ENCODE measurements around the gene RFLNA.

RFLNA gene, protein sequence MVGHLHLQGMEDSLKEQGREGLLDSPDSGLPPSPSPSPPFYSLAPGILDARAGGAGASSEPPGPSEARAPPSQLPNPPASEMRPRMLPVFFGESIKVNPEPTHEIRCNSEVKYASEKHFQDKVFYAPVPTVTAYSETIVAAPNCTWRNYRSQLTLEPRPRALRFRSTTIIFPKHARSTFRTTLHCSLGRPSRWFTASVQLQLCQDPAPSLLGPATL

GRCh38 chr12:124294780-124295341, at the start of gene RFLNA:
RFLNA (plus strand) TSS chr12:124295093; CDS start chr12:124295430, 337 bp downstream.
- FAIRE-seq = no peak

GRCh38 chr12:124247331-124247730, 47.6 kb upstream of the RFLNA start:
- no peak for FAIRE-seq

DNA sequence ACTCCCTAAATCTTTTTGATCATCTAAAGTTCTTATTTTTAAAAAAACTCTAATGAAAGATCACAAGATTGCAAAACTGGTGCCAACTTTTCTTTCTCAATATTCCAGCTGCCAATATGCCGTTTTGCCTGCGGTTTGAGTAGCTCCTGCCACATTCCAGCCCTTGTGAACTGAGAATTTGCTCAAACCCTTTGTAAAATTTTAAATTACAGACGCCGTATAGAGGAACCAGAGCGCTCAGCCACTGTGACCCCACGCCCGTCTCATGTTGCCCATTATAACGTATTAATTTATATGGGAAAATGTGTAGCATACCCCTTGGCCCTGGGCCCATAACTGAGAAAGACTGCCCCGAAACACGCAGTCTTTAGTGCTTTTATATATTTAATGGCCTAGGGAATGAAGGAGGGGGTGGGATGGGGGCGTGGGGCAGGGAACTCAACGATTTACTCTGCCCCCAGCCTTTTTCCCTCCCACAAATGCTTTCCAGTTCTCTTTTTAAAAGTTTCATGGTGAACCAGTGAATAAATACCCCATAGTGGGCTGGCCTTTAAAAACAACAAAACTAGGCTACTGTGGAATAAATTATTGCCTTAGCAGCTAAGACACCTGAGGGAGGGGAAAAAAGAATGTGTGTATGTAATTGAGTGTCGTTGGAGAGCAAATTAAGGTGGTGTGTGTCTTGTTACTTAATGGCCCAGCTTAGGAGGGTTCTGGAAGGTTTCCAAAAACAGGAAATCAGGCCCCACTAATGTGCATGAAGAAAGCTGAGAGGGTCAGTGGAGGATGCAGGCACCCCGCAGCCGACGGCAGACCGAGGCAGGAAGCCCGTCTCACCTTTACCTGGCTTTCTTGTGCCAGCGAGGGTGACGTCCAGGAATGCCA, 45.7 kb upstream of the RFLNA start:
- FAIRE-seq = no peak

DNA sequence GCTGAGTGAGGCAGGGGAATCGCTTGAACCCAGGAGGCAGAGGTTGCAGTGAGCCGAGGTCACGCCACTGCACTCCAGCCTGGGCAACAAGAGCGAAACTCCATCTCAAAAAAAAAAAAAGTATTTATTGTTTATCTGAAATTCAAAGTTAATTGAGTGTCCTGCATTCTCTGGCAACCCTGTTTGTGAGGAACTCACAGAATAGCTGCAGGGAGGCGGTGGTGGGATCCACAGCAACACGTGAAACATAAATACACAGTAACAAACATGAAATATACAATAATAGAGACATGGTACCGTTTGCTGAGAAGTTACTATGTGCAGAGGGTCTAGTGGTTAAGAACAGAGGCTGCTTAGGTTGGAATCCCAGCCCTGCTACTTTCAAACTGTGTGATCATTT, 43.7 kb upstream of the RFLNA start:
- FAIRE-seq = no peak

- FAIRE-seq = no peak
Measured at GRCh38 chr12:124252964-124253363, 41.9 kb upstream of the RFLNA start.

- FAIRE-seq = no peak
Measured at GRCh38 chr12:124254126-124254525, 40.8 kb upstream of the RFLNA start.

DNA sequence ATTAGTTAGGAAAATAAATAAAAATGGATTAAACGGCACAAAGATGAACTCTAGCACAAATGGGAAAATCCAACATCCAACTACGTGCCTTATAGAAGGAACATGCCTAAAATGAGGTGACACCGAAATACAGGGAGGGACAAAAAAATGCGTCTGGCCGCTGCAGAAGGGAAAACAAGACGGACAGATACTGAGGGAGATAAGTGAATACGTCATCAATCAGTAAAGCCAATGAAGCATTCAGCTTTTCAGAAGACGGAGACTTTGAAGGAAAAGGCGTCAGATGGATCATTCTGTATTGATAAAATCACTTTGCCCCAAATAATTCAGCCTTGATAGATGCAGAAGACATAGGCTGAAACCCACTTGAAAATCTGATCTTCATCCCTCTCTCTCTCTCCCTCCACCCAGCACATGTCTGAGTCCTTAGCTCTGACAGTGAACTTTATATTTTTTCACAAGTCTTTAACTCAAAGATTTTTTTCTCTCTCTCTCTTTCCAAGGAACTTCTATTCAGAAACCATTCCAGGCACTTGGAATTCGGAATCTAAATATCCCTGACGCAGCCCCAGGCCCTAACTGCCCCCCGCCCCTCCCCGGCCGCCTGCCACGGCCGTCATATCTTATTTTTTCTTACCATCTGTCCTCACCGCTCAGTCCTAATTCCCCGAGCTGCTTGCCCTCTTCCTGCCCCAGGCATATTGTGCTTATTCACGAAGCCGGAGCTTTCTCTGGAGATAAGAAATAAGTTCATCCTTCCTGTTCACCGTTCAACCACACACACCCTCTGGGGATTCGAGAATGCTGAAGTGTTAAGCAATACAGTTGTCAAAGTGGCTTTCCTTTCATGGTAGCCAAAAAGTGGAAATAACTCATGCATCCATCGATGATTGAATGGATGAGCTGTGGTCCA, 35.5 kb upstream of the RFLNA start:
- FAIRE-seq = no peak

GRCh38 chr12:124261885-124262284, 33.0 kb upstream of the RFLNA start:
- FAIRE-seq = no peak

GRCh38 chr12:124264089-124264795, 30.7 kb upstream of the RFLNA start:
- no peak for FAIRE-seq

- FAIRE-seq = no peak
Measured at GRCh38 chr12:124264879-124265278, 30.0 kb upstream of the RFLNA start.

- FAIRE-seq = no peak
Measured at GRCh38 chr12:124267205-124267778, 27.6 kb upstream of the RFLNA start.

DNA sequence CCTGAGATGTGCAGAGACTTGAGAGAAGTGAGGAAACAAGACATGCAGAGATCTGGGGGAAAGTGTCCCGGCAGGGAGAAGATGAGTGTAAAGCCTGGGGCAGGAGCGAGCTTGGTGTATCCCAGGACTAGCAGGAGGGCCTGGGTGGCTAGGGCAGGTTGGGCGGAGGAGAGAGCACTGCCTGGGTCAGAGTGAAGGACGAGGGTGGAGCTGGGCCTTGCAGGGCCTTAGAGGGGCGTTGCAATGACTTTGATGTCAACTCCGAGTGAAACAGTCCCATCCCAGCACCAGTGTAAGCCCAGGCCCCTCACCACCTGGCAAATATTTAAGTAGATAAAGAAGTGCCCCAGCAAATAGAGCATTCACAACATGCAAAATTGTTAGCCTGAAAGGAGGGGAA, 24.2 kb upstream of the RFLNA start:
- no peak for FAIRE-seq

DNA sequence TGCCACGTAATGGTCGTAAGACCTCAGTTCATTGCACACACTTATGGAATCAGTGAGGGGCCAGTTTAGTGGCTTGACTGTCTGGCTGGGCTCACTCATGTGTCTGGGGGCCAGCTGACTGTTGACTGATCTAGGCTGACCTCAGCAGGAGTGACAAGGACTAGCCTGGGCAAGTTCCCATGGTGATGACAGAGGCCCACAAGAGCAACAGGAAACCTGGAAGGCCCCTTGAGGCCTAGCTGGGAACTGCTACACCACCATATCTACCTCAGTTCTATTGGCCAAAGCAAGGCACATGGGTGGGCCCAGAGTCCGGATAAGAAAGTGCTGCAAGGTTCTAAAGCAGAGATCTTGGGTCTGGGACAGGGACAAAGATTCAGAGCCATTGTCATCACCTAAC, 21.3 kb upstream of the RFLNA start:
- no peak for FAIRE-seq

GRCh38 chr12:124276337-124276736, 18.6 kb upstream of the RFLNA start:
- no peak for FAIRE-seq

GRCh38 chr12:124277394-124278241, 17.3 kb upstream of the RFLNA start:
- no peak for FAIRE-seq

DNA sequence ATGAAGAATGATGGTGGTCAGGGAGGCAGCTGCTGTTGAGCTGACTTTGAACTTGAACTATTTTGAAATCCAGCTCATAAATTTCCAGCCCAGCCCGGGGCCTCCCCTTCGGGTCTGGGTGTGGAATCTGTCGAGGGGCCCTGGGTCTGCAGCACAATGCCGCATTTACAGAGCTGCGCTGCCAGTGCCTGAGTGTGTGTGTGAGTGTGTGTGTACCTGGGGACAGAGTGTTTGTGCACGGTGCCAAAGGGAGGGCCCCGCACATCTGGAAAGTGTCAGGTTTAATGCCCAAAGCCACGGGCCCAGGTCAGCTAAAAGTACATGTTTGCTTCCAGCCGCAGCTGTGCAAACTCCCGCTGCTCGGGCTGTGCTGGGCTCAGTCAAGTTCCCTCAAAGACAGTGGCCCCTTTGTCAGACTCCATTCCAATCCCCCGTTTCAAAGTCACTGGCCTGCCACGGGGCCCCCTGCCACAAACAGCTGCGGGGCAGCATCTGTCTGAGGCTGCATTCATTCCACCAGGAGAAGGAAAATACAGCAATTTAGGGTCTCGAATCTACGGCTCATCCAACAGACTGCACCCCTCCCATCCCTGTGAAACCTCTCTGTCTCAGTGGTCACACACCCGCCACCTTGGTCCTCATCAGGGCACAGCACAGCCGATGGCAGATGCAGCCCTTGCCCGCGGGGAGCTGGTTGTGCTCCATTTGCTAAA, 16.3 kb upstream of the RFLNA start:
- FAIRE-seq = no peak

GRCh38 chr12:124279315-124279714, 15.6 kb upstream of the RFLNA start:
- FAIRE-seq = no peak

GRCh38 chr12:124279846-124280360, 15.0 kb upstream of the RFLNA start:
- FAIRE-seq = no peak

- no peak for FAIRE-seq
Measured at GRCh38 chr12:124281309-124281708, 13.6 kb upstream of the RFLNA start.

- FAIRE-seq = no peak
Measured at GRCh38 chr12:124282287-124282686, 12.6 kb upstream of the RFLNA start.
